Anterior cingulate cortex (tissue), 58 donors: ENCODE measurements around the gene PITRM1.

Experiments used
- DNase-seq, 58 donors: peaks; one replicate each; lab custom pipeline; 2025; lab: John Stamatoyannopoulos, UW

Gene PITRM1

GRCh38 chr10:3169673-3170072 is 2.9 kb downstream of the PITRM1 start:
- peak in 1 of 58 donors; percentile 12 for DNase-seq

DNA sequence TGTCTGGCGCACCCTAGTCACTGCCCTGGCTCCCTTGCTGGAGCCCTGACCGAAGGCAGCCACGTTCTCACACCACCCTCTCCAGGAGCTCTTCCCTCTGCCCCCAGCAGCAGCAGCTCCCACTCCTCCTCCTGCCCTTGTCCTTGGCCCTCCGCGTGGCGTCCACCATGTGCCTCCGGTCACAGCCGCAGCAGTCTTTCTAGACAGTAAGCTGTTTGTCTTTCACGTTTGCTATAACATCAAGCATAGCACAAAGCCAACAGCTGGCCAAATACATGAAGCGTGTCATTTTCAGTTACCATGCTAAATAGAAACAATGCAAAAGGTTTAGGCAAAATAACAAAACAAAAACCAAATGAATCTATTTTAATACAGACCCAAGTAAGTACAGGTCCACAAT is 3.3 kb downstream of the PITRM1 start:
- DNase-seq: peak in 12 of 58 donors; percentile 10 to 49 (median 23)

DNA sequence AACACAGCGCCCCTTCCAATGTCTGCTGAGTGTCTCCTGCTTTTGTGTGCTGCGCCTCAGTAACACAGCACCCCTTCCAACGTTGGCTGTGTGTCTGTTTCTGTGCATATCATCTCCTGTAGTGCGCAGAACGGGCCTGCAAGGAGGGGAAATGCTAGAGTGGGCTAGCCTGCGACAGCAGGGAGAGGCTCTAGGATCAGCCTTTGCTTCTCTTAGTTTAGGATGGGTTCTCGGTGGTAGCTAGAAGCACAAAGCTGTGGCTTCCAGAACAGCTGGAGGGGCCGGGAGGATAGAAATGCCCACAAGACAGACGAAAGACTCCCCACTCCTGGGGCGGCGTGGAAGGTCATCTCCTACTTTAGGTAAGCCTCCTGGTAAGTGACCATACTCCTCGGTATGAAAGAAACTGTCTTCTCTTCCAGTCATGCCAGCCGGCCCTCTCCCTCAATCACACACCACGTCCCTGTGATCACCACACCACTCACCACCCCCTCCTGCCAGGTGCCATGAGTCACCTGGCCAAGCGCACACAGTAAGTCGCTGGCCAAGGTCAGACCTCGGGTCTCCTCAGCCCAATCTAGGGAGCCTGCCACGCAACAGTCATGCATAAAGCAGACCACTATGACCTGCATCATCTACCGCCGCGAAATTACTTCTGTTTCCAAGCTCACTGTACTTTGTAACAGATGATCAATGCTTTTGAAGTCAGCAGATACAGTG is 4.8 kb downstream of the PITRM1 start:
- DNase-seq: no peak

DNA sequence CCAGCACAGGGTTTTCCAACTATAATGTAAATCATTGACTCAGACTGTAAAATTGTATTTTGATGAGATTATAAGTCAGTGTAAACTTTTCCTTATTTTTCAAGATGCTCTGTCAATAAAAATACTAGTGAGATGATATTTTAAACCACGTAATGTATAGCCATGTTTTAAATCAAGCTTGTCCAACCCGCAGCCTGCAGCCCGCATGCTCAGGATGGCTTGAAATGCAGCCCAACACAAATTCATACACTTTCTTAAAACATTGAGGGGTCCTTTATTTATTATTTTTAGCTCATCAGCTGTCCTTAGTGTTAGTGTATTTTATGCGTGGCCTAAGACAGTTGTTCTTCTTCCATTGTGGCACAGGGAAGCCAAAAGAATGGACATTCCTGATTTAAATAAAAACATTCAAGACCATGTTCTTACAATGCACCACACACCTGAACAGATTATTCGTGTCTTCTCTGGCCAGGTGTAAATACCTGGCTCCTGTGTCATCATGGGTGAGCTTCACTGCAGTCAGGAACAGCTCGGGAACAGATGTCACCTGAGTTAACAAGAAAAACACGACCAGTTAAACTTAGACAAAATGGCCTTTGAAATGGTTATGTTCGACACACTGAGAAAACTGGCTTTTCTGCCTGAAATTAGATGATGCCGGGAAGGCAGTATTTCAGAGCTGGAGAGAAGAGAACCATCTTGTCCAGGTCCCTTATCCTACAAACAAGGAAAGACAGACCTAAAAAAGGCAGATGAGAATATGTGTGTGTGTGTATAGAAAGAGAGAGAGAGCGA is 5.9 kb downstream of the PITRM1 start:
- no peak for DNase-seq

DNA sequence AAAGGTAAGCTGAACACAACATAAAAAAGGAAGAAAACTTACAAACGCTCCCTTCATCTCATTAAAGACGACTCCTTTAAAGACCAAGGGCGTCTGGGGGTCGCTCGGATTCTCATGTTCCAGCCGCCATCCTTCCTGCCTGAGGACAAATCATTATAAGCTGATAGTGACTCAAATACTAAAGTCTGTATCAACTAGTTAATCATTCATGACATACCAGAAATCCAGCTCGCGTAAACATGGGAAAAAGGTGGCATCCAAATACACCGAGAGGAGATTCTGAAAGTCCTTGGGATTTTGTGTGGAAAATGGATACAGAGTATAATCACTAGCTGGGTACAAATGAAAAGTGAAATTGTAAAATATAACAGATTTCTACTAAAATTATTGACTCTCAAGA is 7.4 kb downstream of the PITRM1 start:
- no peak for DNase-seq

DNA sequence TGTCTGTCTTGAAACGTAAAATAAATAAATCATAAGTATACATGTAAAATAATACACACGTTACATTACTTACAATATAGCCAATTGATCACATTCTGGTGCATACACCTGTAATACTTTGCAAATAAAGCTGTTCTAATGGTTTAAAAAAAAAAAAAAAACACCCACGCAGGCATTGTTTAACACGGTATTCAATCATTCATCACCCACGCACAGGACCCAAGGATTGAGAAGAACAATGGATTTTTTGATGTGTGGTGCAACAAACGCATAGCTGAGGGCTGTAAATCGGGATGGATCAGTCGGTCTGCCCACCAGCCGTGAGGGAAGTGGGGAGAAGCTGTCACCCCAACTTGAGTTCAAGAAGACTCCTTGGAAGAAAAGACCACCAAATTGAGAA is 8.7 kb downstream of the PITRM1 start:
- no peak for DNase-seq

GRCh38 chr10:3162533-3162932 is 10.0 kb downstream of the PITRM1 start:
- DNase-seq: no peak

- DNase-seq: peak in 25 of 58 donors; percentile 9 to 52 (median 30)
Measured at GRCh38 chr10:3159152-3159551, 13.4 kb downstream of the PITRM1 start.

DNA sequence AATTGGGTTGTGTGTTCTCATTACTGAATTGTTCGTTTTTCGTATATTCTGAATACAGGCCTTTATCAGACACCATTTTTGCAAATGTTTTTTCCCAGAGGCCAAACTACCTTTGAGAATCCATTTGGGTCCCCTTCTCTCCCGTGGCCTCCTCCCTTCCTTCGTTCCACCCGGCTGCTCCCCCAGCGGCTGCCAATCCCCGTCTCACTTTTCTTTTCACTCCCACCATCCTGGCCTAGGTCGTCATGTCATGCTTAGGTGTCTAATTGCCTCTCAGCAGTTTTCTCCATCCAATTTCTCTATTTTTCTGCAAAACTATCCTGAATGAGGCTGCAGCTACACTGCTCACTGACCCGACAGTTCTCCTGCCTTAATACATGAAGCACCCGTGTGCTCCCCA is 17.9 kb downstream of the PITRM1 start:
- DNase-seq: no peak

DNA sequence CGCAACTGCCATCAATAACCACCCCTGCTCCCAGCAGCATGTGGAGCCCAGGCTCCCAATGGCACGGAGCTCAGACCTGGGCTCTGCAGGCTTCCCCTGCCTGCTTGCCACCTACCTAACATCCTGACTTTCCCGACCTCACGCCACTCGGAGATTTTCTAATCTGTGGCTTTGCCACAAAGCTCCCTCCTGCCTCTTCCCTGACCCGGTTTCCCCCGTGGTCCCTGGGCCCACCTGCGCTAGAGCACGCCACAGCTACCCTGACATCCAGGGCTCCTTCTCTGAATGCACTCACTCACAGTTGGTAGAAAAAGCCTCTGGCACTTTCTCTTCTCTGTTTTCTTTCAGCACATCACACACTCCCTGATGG is 20.0 kb downstream of the PITRM1 start:
- DNase-seq: no peak

DNA sequence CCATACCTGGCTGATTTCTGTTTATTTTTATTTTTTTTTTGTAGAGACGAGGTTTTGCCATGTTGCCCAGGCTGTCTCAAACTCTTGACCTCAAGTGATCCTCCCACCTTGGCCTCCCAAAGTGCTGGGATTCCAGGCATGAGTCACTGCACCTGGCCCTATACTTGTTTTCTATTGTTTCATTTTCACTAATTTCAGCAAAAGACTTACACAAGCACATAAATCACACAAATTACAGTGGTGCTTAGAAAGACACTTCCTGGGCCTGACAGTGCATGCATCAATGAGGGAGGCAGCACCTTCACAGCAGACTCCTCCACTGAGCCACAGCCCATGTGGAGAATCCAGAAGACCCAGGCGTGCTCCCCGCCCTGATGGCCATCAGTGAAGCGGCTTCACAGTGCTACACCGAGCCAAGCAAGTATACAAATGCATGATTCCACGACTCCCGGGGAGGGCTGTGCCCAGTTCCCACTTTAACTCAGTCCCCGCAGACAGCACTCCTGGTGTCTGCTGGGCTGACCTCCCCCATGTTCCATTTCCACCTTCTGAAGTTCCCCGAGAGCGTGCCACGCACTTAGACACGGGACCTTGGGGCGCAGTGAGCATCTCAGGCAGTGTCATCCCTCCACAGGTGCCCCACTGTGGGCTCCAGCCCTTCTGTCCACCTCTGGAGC is 20.6 kb downstream of the PITRM1 start:
- DNase-seq: no peak

- DNase-seq: no peak
Measured at GRCh38 chr10:3150961-3151360, 21.6 kb downstream of the PITRM1 start.

GRCh38 chr10:3150366-3150765 is 22.2 kb downstream of the PITRM1 start:
- DNase-seq: no peak

DNA sequence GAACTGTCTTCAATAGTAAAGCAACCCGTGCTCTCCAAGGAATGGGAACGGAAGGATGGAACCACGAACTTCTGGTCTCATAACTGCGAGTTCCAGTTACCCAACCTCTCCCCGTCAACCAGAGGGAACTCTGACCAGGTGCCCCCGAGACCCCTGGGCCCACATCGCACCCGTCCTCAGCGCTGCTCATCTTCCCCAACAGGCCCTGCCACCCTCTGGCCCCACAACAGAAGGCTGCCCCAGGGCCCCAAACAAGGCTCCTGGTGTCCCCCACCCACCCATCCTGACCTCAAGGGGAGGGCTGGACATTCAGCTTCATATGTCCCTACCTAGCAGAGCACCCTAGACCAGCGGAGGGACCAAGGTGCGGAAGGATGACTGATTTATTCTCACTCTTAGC is 22.7 kb downstream of the PITRM1 start:
- no peak for DNase-seq

DNA sequence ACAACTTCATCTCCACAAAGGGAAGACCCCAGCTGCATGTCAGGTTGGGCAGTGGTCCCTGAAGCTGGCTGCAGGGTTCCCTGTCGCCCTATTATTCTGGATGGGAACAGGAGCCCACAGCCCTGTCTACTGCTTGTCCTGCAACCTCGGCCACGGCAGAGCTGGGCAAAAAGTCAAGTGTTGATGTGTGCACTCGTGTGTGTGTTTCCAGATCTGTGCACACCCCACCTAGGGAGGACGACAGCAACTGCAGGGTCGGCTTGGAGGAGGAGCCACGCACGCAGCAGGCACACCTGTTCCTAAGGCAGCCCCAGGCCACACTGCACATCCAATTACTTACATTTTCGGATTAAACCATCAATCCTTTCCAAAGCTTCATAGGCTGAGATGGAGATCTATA is 23.6 kb downstream of the PITRM1 start:
- DNase-seq: no peak

DNA sequence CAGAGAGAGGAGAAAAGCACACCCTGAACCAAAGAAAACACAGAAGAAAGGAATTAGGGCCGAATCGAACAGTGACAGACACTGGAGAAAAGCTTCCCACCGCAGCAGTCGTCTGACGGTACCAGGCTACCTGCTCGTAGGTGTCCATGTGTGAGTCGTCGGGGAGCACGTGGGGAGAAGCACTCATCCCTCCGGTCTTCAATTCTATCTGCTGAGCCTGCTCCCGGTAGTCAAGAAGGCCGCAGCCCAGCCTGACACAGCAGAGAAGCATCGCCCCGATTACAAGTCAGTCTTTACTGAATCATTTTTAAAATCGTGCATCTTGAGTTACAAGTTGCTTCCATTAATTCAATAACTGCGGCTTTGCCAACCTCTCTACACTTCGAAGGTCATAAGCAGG is 24.5 kb downstream of the PITRM1 start:
- DNase-seq: no peak

DNA sequence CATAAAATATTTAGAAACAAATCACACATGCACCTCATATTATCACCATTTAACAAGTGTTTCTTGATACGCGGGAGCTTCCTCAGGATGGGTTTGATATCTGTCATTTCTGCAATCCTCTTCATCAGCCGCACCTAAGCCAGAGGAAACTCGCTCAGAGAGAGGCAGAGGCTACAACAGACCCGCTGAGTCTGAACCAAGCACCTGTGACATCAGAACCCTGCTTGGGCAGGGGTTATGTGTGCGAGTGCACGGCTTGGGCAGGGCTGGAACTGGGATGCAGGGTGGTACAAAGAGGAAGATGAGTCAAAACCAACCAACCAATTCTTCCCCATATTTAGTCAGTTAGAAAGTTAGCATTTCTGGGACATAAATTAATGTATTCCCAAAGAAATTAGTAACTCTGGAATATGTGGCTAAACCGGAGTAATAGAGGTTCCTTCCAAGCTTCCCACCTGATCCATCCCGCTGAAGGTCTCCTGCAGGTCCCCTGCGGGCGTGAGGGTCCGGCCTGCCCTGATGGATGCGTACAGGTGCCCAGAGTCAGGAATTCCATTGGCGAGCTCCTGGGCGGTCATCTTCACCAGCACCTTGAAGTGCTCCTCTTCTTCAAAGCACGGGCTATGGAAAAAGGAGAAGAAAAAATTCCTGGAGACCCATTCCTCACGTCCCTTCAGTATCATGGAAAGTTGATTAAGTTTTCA is 25.3 kb downstream of the PITRM1 start:
- DNase-seq: no peak

DNA sequence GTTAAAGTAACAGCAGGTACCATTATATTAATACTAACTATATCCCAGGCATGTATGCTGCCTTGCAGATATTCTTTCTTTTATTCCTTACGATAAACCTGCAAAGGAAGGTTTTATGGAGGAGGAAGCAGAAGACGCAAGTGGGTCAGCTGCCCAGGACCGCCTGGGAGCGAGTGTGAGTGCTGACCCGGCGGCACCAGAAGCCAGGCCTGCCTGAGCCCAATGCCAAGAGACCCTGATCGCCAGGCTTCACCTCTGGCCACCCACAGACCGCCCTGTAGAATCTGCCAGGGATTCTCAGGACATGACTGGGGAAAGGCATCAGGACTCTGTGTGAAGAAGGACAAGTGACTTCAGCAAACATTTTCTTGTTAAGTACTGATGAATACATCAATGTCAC is 26.3 kb downstream of the PITRM1 start:
- DNase-seq: no peak

GRCh38 chr10:3145366-3145765 is 27.2 kb downstream of the PITRM1 start:
- no peak for DNase-seq

DNA sequence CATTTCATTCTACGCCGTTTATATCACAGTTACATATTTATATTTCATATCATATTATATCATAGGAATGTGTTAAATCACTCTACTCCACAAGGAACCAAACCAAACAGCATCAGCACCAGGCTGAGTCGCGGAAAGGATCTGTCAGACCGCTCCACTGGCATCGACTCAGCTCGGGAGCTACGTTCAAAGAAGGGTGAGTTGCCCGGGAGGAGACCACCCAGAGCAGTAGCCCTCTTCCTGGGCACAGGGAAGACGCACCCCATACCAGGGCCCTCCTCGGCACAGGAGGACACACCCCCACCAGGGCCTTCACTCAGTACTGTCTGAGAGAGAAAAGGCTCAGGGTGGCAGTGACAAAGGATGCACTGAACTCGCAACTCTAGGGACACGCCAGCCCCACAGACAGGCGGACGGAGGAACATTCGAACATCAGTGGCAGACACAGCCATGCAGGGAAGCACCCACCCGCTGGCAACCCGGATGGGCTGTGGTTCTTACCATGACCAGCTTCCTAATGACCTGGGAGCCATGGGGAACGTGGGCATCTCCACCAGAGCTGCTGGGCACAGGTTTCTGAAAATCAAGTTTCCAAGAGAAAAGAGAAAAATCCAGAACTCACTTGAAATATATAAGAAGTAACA is 28.7 kb downstream of the PITRM1 start:
- DNase-seq: no peak
